H1 (cell line): ENCODE data around the gene APC2. TPM values are rescaled to one million over a fixed set of nuclear protein-coding genes. Genes with fewer than 3 reads are reported as not detected.
A peak's percentile ranks its signal among the peaks of the same experiment; 100 is the strongest.

Experiments used
- CTCF ChIA-PET: fragments of 300-600 bp; sonication (Branson Sonifier 250); formaldehyde crosslinking; loops from one replicate; lab custom pipeline; 2021; ENCODE audit not compliant: partially characterized antibody; lab: Charles Lee
- POLR2A ChIA-PET: fragments of 300-600 bp; sonication (Branson Sonifier 250); formaldehyde crosslinking; loops from one replicate; lab custom pipeline; 2021; ENCODE audit warnings: inconsistent platforms; ENCODE audit not compliant: partially characterized antibody; lab: Charles Lee
- DNase-seq, 2 experiments: peaks; one replicate each; pipeline versions ENCODE4 v3.0.0 to v3.0.0-alpha.2; 2010 to 2022; ENCODE audit warnings: low spot score in 2 of 2, low read depth in 1 of 2, mixed read lengths in 1 of 2
- FAIRE-seq: peaks from 2 replicates; lab custom pipeline; 2011; peaks lifted over from hg19 to GRCh38; lab: Jason Lieb, UNC
- H2AFZ ChIP-seq: 2 replicates; pipeline ENCODE4 v1.8.1; 2012; ENCODE audit warnings: low read length, inconsistent platforms
- H2AK5ac ChIP-seq: 2 replicates; pipeline ENCODE4 v1.6.1; 2013; ENCODE audit warnings: low read depth, low read length
- H2BK120ac ChIP-seq: replicated peaks from 2 replicates; pipeline ENCODE3; 2013; ENCODE audit warnings: low read depth, low read length, inconsistent platforms
- H2BK12ac ChIP-seq: 2 replicates; pipeline ENCODE4 v1.6.1; 2013; ENCODE audit warnings: low read depth, low read length
- H2BK15ac ChIP-seq: 2 replicates; pipeline ENCODE4 v1.6.1; 2013; ENCODE audit warnings: low read length
- H2BK20ac ChIP-seq: 2 replicates; pipeline ENCODE4 v1.6.1; 2013; ENCODE audit warnings: low read length
- H2BK5ac ChIP-seq: 2 replicates; pipeline ENCODE4 v1.6.1; 2013; ENCODE audit warnings: low read depth, low read length
- H3K14ac ChIP-seq: 2 replicates; pipeline ENCODE4 v1.6.1; 2013; ENCODE audit warnings: inconsistent platforms; ENCODE audit not compliant: insufficient read length
- H3K18ac ChIP-seq: 2 replicates; pipeline ENCODE4 v1.6.1; 2013; ENCODE audit warnings: low read length; ENCODE audit errors: extremely low read depth
- H3K23ac ChIP-seq: 2 replicates; pipeline ENCODE4 v1.6.1; 2013; ENCODE audit warnings: inconsistent platforms; ENCODE audit not compliant: insufficient read length
- H3K23me2 ChIP-seq: 2 replicates; pipeline ENCODE4 v1.6.1; 2013; ENCODE audit warnings: low read depth, low read length
- H3K27ac ChIP-seq: 2 replicates; pipeline ENCODE4 v1.6.1; 2011; ENCODE audit warnings: low read depth, low read length, inconsistent platforms
- H3K27me3 ChIP-seq, 4 experiments: replicated peaks in 1 of 4; 1 replicate in 1 of 4; 2 replicates in 3 of 4; pipeline versions ENCODE4 v1.6.1 to v1.8.1; 2011 to 2013; ENCODE audit warnings: low read length in 3 of 4, mild to moderate bottlenecking in 3 of 4, inconsistent platforms in 2 of 4, mixed read lengths in 2 of 4, moderate library complexity in 1 of 4; ENCODE audit not compliant: control insufficient read depth in 3 of 4, insufficient read depth in 3 of 4; ENCODE audit errors: extremely low read depth in 1 of 4
- H3K36me3 ChIP-seq, 4 experiments: 2 replicates each; pipeline versions ENCODE4 v1.6.1 to v1.8.1; 2011 to 2013; ENCODE audit warnings: mild to moderate bottlenecking in 4 of 4, low read length in 3 of 4, moderate library complexity in 2 of 4, control low read depth in 1 of 4, inconsistent platforms in 1 of 4; ENCODE audit not compliant: insufficient read depth in 4 of 4, control insufficient read depth in 2 of 4
- H3K4ac ChIP-seq: replicated peaks from 2 replicates; pipeline ENCODE3; 2013; ENCODE audit warnings: low read length, low read depth, mixed read lengths, inconsistent platforms; ENCODE audit not compliant: insufficient read length
- H3K4me1 ChIP-seq, 4 experiments: replicated peaks in 1 of 4; 1 replicate in 1 of 4; 2 replicates in 3 of 4; pipeline versions ENCODE4 v1.6.1 to v1.8.1; 2011 to 2013; ENCODE audit warnings: low read length in 3 of 4, inconsistent platforms in 2 of 4, mixed read lengths in 1 of 4; ENCODE audit not compliant: insufficient read depth in 4 of 4, control insufficient read depth in 3 of 4
- H3K4me2 ChIP-seq, 2 experiments: 2 replicates each; pipeline versions ENCODE4 v1.6.1 to v1.8.1; 2011 to 2013; ENCODE audit warnings: low read depth in 2 of 2, low read length in 2 of 2, control low read depth in 1 of 2, inconsistent platforms in 1 of 2, mild to moderate bottlenecking in 1 of 2; ENCODE audit not compliant: insufficient read depth in 1 of 2
- H3K4me3 ChIP-seq, 4 experiments: fragments of 200-600, 300-600 bp in 1 of 4; sonication (generic), shearing (Covaris generic), sonication (Bioruptor Twin) in 1 of 4; 2 replicates each; pipeline versions ENCODE4 v1.5.1 to v1.8.1; 2011 to 2016; ENCODE audit warnings: low read length in 4 of 4, low read depth in 3 of 4, control low read depth in 2 of 4, inconsistent platforms in 2 of 4, mild to moderate bottlenecking in 2 of 4, mixed read lengths in 1 of 4, moderate library complexity in 1 of 4; ENCODE audit not compliant: insufficient read depth in 2 of 4; ENCODE audit errors: extremely low read depth in 1 of 4
- H3K56ac ChIP-seq: replicated peaks from 2 replicates; pipeline ENCODE3; 2013; ENCODE audit warnings: low read depth, mild to moderate bottlenecking, mixed read lengths, low read length, inconsistent platforms; ENCODE audit not compliant: insufficient read length
- H3K79me1 ChIP-seq: 2 replicates; pipeline ENCODE4 v1.6.1; 2013; ENCODE audit warnings: low read depth, low read length, control low read depth
- H3K79me2 ChIP-seq, 2 experiments: 2 replicates each; pipeline versions ENCODE4 v1.6.1 to v1.8.1; 2012 to 2013; ENCODE audit warnings: low read length in 2 of 2, mild to moderate bottlenecking in 2 of 2, inconsistent platforms in 1 of 2; ENCODE audit not compliant: insufficient read depth in 2 of 2, control insufficient read depth in 1 of 2
- H3K9ac ChIP-seq, 4 experiments: replicated peaks in 1 of 4; 1 replicate in 1 of 4; 2 replicates in 3 of 4; pipeline versions ENCODE4 v1.6.1 to v1.8.1; 2011 to 2013; ENCODE audit warnings: low read depth in 3 of 4, low read length in 3 of 4, control low read depth in 2 of 4, mild to moderate bottlenecking in 2 of 4, moderate library complexity in 2 of 4, inconsistent platforms in 1 of 4; ENCODE audit errors: extremely low read depth in 1 of 4
- H3K9me3 ChIP-seq, 2 experiments: 2 replicates each; pipeline versions ENCODE4 v1.6.1 to v1.8.1; 2012 to 2013; ENCODE audit warnings: mild to moderate bottlenecking in 2 of 2, moderate library complexity in 2 of 2, control low read depth in 1 of 2, inconsistent platforms in 1 of 2, low read depth in 1 of 2, low read length in 1 of 2, mixed read lengths in 1 of 2; ENCODE audit not compliant: insufficient read depth in 2 of 2
- H4K20me1 ChIP-seq, 2 experiments: replicated peaks in 1 of 2; 2 replicates each; pipeline versions ENCODE3 to v1.8.1; 2011 to 2013; ENCODE audit warnings: inconsistent platforms in 2 of 2, low read length in 2 of 2, mild to moderate bottlenecking in 1 of 2; ENCODE audit not compliant: insufficient read depth in 2 of 2, control insufficient read depth in 1 of 2
- H4K5ac ChIP-seq: 2 replicates; pipeline ENCODE4 v1.6.1; 2013; ENCODE audit warnings: low read length, low read depth, mixed read lengths, inconsistent platforms; ENCODE audit not compliant: insufficient read length
- H4K8ac ChIP-seq: 2 replicates; pipeline ENCODE4 v1.8.0; 2013; ENCODE audit warnings: mild to moderate bottlenecking, moderate library complexity, low read length, inconsistent platforms; ENCODE audit not compliant: insufficient read depth; ENCODE audit errors: extremely low read depth
- H4K91ac ChIP-seq: replicated peaks from 2 replicates; pipeline ENCODE3; 2013; ENCODE audit warnings: low read length, mixed read lengths, inconsistent platforms; ENCODE audit not compliant: insufficient read length
- BRCA1 ChIP-seq: IDR thresholded peaks from 2 replicates; pipeline ENCODE4 v1.6.1; 2012; ENCODE audit warnings: low read depth, low read length, improper control_type of control experiment
- EZH2 ChIP-seq: fragments of 200-600 bp; sonication (generic); IDR thresholded peaks from 2 replicates; pipeline ENCODE4 v1.7.1; 2012; ENCODE audit warnings: low read depth, mild to moderate bottlenecking, moderate library complexity, low read length, inconsistent platforms; ENCODE audit not compliant: severe bottlenecking
- GTF2F1 ChIP-seq: IDR thresholded peaks from 2 replicates; pipeline ENCODE4 v1.6.1; 2012; ENCODE audit warnings: low read depth, low read length, improper control_type of control experiment, borderline replicate concordance
- HDAC6 ChIP-seq: IDR thresholded peaks from one replicate; pipeline ENCODE4 v1.7.1; 2012; ENCODE audit warnings: low read depth, mild to moderate bottlenecking, inconsistent platforms, low read length, moderate library complexity
- KDM4A ChIP-seq: IDR thresholded peaks from one replicate; pipeline ENCODE4 v1.7.1; 2012; ENCODE audit warnings: low read depth, mild to moderate bottlenecking, moderate library complexity, low read length, inconsistent platforms; ENCODE audit not compliant: severe bottlenecking
- KDM5A ChIP-seq: fragments of 200-600 bp; IDR thresholded peaks from 2 replicates; pipeline ENCODE4 v1.7.1; 2012; ENCODE audit warnings: mild to moderate bottlenecking, low read length, inconsistent platforms, mixed read lengths
- NRF1 ChIP-seq: IDR thresholded peaks from 2 replicates; pipeline ENCODE4 v1.6.1; 2011; ENCODE audit warnings: mild to moderate bottlenecking, low read depth, low read length, improper control_type of control experiment
- PHF8 ChIP-seq: fragments of 200-600 bp; sonication (generic); conservative IDR thresholded peaks from 2 replicates; pipeline ENCODE4 v1.7.1; 2012; ENCODE audit warnings: low read depth, mild to moderate bottlenecking, inconsistent platforms, low read length, moderate library complexity
- RAD21 ChIP-seq, 2 experiments: IDR thresholded peaks in 1 of 2; conservative IDR thresholded peaks in 1 of 2; 2 replicates each; pipeline ENCODE4 v1.6.1; 2011; ENCODE audit warnings: low read depth in 2 of 2, low read length in 2 of 2, improper control_type of control experiment in 1 of 2, inconsistent platforms in 1 of 2, mild to moderate bottlenecking in 1 of 2, moderate library complexity in 1 of 2
- SIX5 ChIP-seq: IDR thresholded peaks from 2 replicates; pipeline ENCODE4 v1.6.1; 2011; ENCODE audit warnings: mild to moderate bottlenecking, low read depth, low read length
- TAF1 ChIP-seq: IDR thresholded peaks from 2 replicates; pipeline ENCODE4 v1.6.1; 2011; ENCODE audit warnings: mild to moderate bottlenecking, low read depth, low read length
- YY1 ChIP-seq: IDR thresholded peaks from 2 replicates; pipeline ENCODE4 v1.6.1; 2011; ENCODE audit warnings: low read depth, mild to moderate bottlenecking, low read length
- WGBS, 2 experiments: shearing (Covaris generic) in 1 of 2; methylation state at CpG; one replicate each; pipeline versions ENCODE4 v1.1.6 to v1.1.7; 2013 to 2015; ENCODE audit warnings: low lambda C conversion rate in 2 of 2, mixed read lengths in 2 of 2, inconsistent platforms in 1 of 2, low coverage in 1 of 2, missing lambda C conversion rate in 1 of 2; ENCODE audit not compliant: insufficient replicate concordance in 2 of 2, insufficient coverage in 1 of 2, insufficient read length in 1 of 2; ENCODE audit errors: extremely low coverage in 1 of 2, missing lambda C conversion rate in 1 of 2; 5-methylcytosine and 5-hydroxymethylcytosine counted together
- polyA plus RNA-seq, 7 experiments: library from polyadenylated mRNA; depleted of rRNA in 3 of 7; stranded (reverse) in 5 of 7; unstranded in 2 of 7; fragments of >200 nt in 5 of 7; fragments of 200-250 nt in 2 of 7; gene quantifications; 1 replicate in 5 of 7; 2 replicates in 1 of 7; 4 replicates in 1 of 7; pipeline versions ENCODE4 v1.2.1 to v1.2.3, GENCODE V29; 2011 to 2013; ENCODE audit warnings: missing spikeins in 2 of 7, mixed read lengths in 2 of 7
- total RNA-seq: library from RNA; stranded (reverse); fragmentation: NEBNext Ultra II Directional; extraction: Animal tissue kit (Norgen Biotek cat#: 25700); gene quantifications from 2 replicates; pipeline ENCODE4 v1.2.1, GENCODE V29; 2021

APC2 gene
- total and polyA plus RNA-seq, 2 of the 8 experiments (the other 6 are each of a cell fraction or from before 2014, with no cell fraction given) = 1.3 to 4.1 TPM

DNA sequence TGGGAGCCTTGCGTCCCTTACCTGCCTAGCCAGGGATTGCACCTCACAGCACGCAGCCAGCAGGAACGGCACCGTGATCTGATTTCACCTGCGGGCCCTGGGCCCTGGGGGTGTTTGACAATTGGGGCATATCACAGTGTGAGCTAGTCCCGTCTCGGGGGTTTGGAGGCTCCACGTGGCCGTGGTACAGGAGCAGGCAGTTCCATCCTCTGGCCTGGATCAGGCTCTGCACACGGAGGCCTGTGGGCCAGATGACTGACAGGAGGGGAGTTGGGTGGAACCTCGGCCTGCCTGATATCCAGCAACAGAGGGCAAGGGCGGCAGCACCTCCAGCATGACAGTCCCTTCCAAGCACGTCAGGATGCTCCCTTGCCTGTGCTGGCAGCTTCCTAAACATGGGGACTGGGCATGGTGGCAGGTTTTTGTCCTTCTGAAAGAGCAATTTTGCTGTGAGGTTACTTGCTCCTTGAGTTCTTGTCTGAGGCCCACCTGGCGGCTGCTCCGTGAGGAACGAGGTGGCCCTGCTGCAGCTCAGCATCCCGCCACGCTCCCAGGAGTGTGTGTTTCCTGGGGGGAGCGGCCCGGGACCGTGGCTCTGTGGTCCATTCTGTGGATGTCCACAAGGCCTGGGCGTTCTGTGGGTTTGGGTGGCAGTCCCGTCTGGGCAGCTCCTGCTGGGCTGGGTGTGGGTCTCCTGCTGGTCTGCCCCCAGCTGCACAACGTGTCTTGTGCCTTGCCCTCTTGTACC, 18.0 kb upstream of the APC2 start:
- no peaks in the 10 kb centered on the region for H3K27me3 ChIP-seq
- no peaks in the 10 kb centered on the region for H3K4me1 ChIP-seq
- 0 out of 2 replicates have a peak, but pooled peaks cover 2% of the 10 kb centered on the region for H3K79me1 ChIP-seq
- POLR2A ChIA-PET = interaction anchor here (0.9 to 2.7 kb wide), 6 partner anchors 10 to 60 kb away, joined by 3 to 12 read pairs (median 5); no protein-coding TSS in a partner anchor
- WGBS, 2 experiments = 97% methylated on average over 24 of the region's 24 CpGs; no CpG with 5 or more reads in 1 of the 2 experiments
- no peak overlapping the region for H2BK12ac ChIP-seq
- H2BK5ac ChIP-seq = no peak overlapping the region
- peak overlapping the region; percentile 57; the same call in 1 of the 2 replicates for H4K8ac ChIP-seq
- H3K4me2 ChIP-seq = no peak overlapping the region
- no peak overlapping the region for H3K14ac ChIP-seq
- H3K23me2 ChIP-seq = no peaks in the 10 kb centered on the region
- H2BK120ac ChIP-seq = no peak overlapping the region
- H3K9me3 ChIP-seq = no peaks in the 10 kb centered on the region
- H3K36me3 ChIP-seq = peaks cover 28 to 60% (median 52%) of the 10 kb centered on the region in 4 experiments
- H2BK15ac ChIP-seq = no peak overlapping the region
- DNase-seq = no peak
- H3K56ac ChIP-seq = no peak overlapping the region
- no peak overlapping the region for H3K18ac ChIP-seq
- H4K91ac ChIP-seq = no peak overlapping the region
- H2BK20ac ChIP-seq = no peak overlapping the region
- no peak overlapping the region for H3K9ac ChIP-seq
- no peak overlapping the region for H2AFZ ChIP-seq
- H4K5ac ChIP-seq = no peak overlapping the region
- H3K4me3 ChIP-seq = no peak overlapping the region
- H3K79me2 ChIP-seq = peaks cover 0 to 2% of the 10 kb centered on the region in 2 experiments; a peak in 1 of 4 replicates
- no peak overlapping the region for H3K4ac ChIP-seq
- no peak for FAIRE-seq
- H2AK5ac ChIP-seq = no peak overlapping the region
- CTCF ChIA-PET = interaction anchor here (2.9 kb wide), 1 partner anchor 13 kb away, joined by 6 read pairs; no protein-coding TSS in a partner anchor
- peaks cover 15 to 26% of the 10 kb centered on the region in 2 experiments for H4K20me1 ChIP-seq
- no peak overlapping the region for H3K27ac ChIP-seq
- no peak overlapping the region for H3K23ac ChIP-seq
- no peak for TF ChIP-seq YY1
- no peak for TF ChIP-seq NRF1
- no peak for TF ChIP-seq GTF2F1
- TF ChIP-seq TAF1 = no peak
- no peak for TF ChIP-seq BRCA1
- TF ChIP-seq RAD21 (IDR thresholded peaks at IDR 0.05 in 1 of 2, conservative IDR thresholded peaks at IDR 0.05 in 1 of 2; ENCODE audit: low read depth in 2 of 2, low read length in 2 of 2) = no peak
- TF ChIP-seq HDAC6 = no peak
- no peak for TF ChIP-seq PHF8
- TF ChIP-seq KDM5A = no peak
- no peak for TF ChIP-seq EZH2
- no peak for TF ChIP-seq KDM4A
- TF ChIP-seq SIX5 = no peak
